Mesendoderm (in vitro differentiated cells): ENCODE results near the gene LRRC4B. TPM values are rescaled to one million over a fixed set of nuclear protein-coding genes. Genes with fewer than 3 reads are reported as not detected.
A peak's percentile ranks its signal among the peaks of the same experiment; 100 is the strongest.
"Not testable (repeated sequence)": the region's sequence is repeated elsewhere in the genome, so short reads cannot be mapped to it uniquely, and the experiment has no call there.

Experiments
- DNase-seq: peaks from one replicate; pipeline ENCODE4 v3.0.0; 2013
- H2AK5ac ChIP-seq: 2 replicates; pipeline ENCODE4 v1.6.1; 2013; ENCODE audit warnings: low read length, inconsistent platforms
- H2BK120ac ChIP-seq: 2 replicates; pipeline ENCODE4 v1.6.1; 2013; ENCODE audit warnings: low read depth, mild to moderate bottlenecking, low read length, moderate library complexity, mixed read lengths
- H2BK15ac ChIP-seq: replicated peaks from 2 replicates; pipeline ENCODE4 v1.6.1; 2013; ENCODE audit warnings: low read depth, mild to moderate bottlenecking, moderate library complexity
- H2BK5ac ChIP-seq: 2 replicates; pipeline ENCODE4 v1.6.1; 2013; ENCODE audit warnings: low read length, inconsistent platforms
- H3K18ac ChIP-seq: 2 replicates; pipeline ENCODE4 v1.6.1; 2013; ENCODE audit warnings: mild to moderate bottlenecking, low read length, mixed read lengths
- H3K23ac ChIP-seq: one replicate; pipeline ENCODE4 v1.6.1; 2013; ENCODE audit warnings: low read length
- H3K27ac ChIP-seq: 2 replicates; pipeline ENCODE4 v1.5.1; 2013; ENCODE audit warnings: low read depth, mild to moderate bottlenecking, inconsistent platforms, low read length, moderate library complexity
- H3K27me3 ChIP-seq: 2 replicates; pipeline ENCODE4 v1.6.1; 2013; ENCODE audit warnings: low read length, control low read depth, mild to moderate bottlenecking, inconsistent platforms; ENCODE audit not compliant: insufficient read depth, poor library complexity
- H3K36me3 ChIP-seq: 2 replicates; pipeline ENCODE4 v1.6.1; 2013; ENCODE audit warnings: low read length, inconsistent platforms; ENCODE audit not compliant: control insufficient read depth, insufficient read depth
- H3K4ac ChIP-seq: one replicate; pipeline ENCODE4 v1.6.1; 2013; ENCODE audit warnings: low read depth, mild to moderate bottlenecking, low read length, moderate library complexity
- H3K4me1 ChIP-seq: 2 replicates; pipeline ENCODE4 v1.6.1; 2013; ENCODE audit warnings: low read depth, low read length, inconsistent platforms; ENCODE audit not compliant: control insufficient read depth
- H3K4me2 ChIP-seq: 2 replicates; pipeline ENCODE4 v1.6.1; 2013; ENCODE audit warnings: low read length
- H3K4me3 ChIP-seq: 2 replicates; pipeline ENCODE4 v1.5.1; 2013; ENCODE audit warnings: mild to moderate bottlenecking, low read length
- H3K56ac ChIP-seq: one replicate; pipeline ENCODE4 v1.6.1; 2013; ENCODE audit warnings: low read length
- H3K79me1 ChIP-seq: 2 replicates; pipeline ENCODE4 v1.6.1; 2013; ENCODE audit warnings: low read length, inconsistent platforms
- H3K79me2 ChIP-seq: 2 replicates; pipeline ENCODE4 v1.6.1; 2013; ENCODE audit warnings: mild to moderate bottlenecking, low read length; ENCODE audit not compliant: control insufficient read depth, insufficient read depth
- H3K9ac ChIP-seq: 2 replicates; pipeline ENCODE4 v1.6.1; 2013; ENCODE audit warnings: low read length, inconsistent platforms
- H4K5ac ChIP-seq: one replicate; pipeline ENCODE4 v1.6.1; 2013; ENCODE audit warnings: low read length
- H4K8ac ChIP-seq: one replicate; pipeline ENCODE4 v1.6.1; 2013; ENCODE audit warnings: low read depth, mild to moderate bottlenecking, control low read depth, low read length, moderate library complexity
- WGBS: extraction: QIAGEN DNeasy Blood & Tissue Kit; methylation state at CpG from one replicate; pipeline ENCODE4 v1.1.7; 2013; ENCODE audit warnings: low lambda C conversion rate, missing lambda C conversion rate; ENCODE audit not compliant: insufficient coverage; ENCODE audit errors: extremely low coverage; 5-methylcytosine and 5-hydroxymethylcytosine counted together
- polyA plus RNA-seq, 2 experiments: library from polyadenylated mRNA; stranded (reverse); fragments of 200-250 nt; gene quantifications; one replicate each; pipeline ENCODE4 v1.2.3, GENCODE V29; 2013

LRRC4B gene, protein sequence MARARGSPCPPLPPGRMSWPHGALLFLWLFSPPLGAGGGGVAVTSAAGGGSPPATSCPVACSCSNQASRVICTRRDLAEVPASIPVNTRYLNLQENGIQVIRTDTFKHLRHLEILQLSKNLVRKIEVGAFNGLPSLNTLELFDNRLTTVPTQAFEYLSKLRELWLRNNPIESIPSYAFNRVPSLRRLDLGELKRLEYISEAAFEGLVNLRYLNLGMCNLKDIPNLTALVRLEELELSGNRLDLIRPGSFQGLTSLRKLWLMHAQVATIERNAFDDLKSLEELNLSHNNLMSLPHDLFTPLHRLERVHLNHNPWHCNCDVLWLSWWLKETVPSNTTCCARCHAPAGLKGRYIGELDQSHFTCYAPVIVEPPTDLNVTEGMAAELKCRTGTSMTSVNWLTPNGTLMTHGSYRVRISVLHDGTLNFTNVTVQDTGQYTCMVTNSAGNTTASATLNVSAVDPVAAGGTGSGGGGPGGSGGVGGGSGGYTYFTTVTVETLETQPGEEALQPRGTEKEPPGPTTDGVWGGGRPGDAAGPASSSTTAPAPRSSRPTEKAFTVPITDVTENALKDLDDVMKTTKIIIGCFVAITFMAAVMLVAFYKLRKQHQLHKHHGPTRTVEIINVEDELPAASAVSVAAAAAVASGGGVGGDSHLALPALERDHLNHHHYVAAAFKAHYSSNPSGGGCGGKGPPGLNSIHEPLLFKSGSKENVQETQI
- 0.31 TPM for polyA plus RNA-seq (2013, experiment 1 of 2)
- 0.24 TPM for polyA plus RNA-seq (2013, experiment 2 of 2)

DNA sequence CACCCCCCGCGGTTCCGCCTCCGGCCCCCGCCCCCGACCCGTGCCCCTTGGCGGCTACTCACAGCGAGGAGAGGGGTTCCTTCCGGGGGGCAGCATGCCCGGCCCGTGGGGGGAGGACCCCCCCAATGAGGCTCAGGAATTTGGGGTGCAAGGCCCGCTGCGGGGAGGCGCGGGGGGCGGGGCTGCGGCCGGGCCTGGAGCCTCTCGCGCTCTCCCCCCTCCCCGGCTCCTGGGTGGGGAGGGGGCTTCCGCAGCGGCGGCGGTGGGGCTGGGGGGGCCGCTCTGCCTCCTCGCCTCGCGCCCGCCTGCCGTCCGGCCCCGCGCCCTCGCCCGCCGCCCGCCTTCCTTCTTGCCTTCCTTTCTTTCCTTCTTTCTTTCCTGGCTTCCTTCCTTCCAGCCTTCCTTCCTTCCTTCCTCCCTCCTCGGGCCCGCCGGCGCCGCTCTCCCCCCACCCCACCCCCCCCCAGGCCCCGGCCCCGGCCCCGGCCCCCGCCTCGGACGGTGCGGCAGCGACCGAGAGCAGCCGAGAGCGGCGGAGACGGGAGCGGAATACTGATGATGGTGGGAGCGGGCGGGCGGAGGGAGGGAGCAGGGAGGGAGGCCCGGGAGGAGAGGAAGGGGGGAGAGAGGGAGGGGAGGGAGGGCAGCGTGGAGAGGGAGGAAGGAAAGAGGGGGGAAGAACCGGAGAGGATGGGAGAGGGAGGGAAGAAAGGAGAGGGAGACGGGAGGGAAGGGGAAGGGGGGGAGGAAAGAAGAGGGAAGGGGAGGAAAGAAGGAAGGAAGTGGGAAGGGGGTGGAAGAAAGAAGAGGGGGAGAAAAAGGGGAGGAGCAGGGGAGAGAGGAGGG, at the start of gene LRRC4B:
TSS of gene LRRC4B (minus strand) at position 554 of the 846 bp plus-strand sequence. CDS start 19,597 bp downstream, outside the sequence.
- H4K8ac ChIP-seq = no peak within 1 kb of the TSS
- no peak within 1 kb of the TSS for H3K4me3 ChIP-seq
- no peak within 1 kb of the TSS for H3K23ac ChIP-seq
- H3K79me2 ChIP-seq = no peaks in the 10 kb centered on the region
- peak; percentile 78 for DNase-seq
- no peaks in the 10 kb centered on the region for H3K79me1 ChIP-seq
- H3K27ac ChIP-seq = no peak within 1 kb of the TSS
- no CpG with 5 or more reads among the region's 65 CpGs for WGBS
- peak within 1 kb of the TSS; percentile 35 for H3K18ac ChIP-seq
- no peak within 1 kb of the TSS for H2AK5ac ChIP-seq
- H3K56ac ChIP-seq = peak within 1 kb of the TSS; percentile 25
- no peak within 1 kb of the TSS for H2BK15ac ChIP-seq
- no peak within 1 kb of the TSS for H2BK5ac ChIP-seq
- no peak within 1 kb of the TSS for H3K4ac ChIP-seq
- H4K5ac ChIP-seq = no peak within 1 kb of the TSS
- peaks cover 37% of the 10 kb centered on the region for H3K27me3 ChIP-seq
- H3K9ac ChIP-seq = no peak within 1 kb of the TSS
- H2BK120ac ChIP-seq = no peak within 1 kb of the TSS
- no peaks in the 10 kb centered on the region for H3K4me1 ChIP-seq
- H3K4me2 ChIP-seq = no peak within 1 kb of the TSS
- H3K36me3 ChIP-seq = no peaks in the 10 kb centered on the region

DNA sequence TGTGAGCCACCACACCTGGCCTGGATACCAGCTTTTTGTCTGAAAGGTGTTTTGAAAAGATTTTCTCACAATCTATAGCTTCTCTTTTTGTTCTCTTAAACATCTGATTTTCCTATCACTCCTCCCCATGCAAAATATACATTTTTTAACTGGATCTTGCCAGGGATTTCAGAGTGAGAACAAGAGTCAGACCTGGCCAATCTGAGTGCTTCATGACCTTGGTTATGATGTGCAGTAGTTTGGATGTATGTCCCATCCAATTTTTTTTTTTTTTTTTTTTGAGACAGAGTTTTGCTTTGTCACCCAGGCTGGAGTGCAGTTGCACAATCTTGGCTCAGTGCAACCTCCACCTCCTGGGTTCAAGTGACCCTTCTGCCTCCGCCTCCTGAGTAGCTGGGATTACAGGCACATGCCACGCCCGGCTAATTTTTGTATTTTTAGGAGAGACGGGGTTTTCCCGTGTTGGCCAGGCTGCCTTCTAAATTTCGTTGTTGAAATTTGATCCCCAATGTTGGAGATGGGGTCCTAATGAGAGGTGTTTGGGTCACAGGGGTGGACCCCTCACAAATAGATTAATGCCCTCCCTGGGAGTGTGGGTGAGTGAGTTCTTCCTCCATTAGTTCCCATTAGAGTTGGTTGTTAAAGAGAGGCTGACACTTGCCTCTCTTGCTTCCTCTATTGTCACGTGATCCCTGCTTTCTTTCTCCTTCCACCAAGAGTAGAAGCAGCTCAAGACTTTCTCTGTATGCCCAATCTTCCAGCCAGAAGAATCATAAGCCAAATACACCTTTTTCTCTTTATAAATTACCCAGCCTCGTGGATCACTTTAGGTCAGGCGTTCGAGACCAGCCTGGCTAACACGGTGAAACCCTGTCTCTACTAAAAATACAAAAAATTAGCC, 44.5 kb upstream of the LRRC4B start:
- H3K4me2 ChIP-seq, H3K18ac ChIP-seq, H3K9ac ChIP-seq, H3K4ac ChIP-seq, H3K4me1 ChIP-seq, H3K36me3 ChIP-seq, H4K5ac ChIP-seq, H2BK5ac ChIP-seq, H2AK5ac ChIP-seq, DNase-seq, H2BK15ac ChIP-seq, H3K56ac ChIP-seq, H2BK120ac ChIP-seq, H3K27me3 ChIP-seq, H3K79me1 ChIP-seq, H3K23ac ChIP-seq, H3K4me3 ChIP-seq, H3K79me2 ChIP-seq, H4K8ac ChIP-seq, H3K27ac ChIP-seq: not testable (repeated sequence)
- no CpG with 5 or more reads among the region's 11 CpGs for WGBS

DNA sequence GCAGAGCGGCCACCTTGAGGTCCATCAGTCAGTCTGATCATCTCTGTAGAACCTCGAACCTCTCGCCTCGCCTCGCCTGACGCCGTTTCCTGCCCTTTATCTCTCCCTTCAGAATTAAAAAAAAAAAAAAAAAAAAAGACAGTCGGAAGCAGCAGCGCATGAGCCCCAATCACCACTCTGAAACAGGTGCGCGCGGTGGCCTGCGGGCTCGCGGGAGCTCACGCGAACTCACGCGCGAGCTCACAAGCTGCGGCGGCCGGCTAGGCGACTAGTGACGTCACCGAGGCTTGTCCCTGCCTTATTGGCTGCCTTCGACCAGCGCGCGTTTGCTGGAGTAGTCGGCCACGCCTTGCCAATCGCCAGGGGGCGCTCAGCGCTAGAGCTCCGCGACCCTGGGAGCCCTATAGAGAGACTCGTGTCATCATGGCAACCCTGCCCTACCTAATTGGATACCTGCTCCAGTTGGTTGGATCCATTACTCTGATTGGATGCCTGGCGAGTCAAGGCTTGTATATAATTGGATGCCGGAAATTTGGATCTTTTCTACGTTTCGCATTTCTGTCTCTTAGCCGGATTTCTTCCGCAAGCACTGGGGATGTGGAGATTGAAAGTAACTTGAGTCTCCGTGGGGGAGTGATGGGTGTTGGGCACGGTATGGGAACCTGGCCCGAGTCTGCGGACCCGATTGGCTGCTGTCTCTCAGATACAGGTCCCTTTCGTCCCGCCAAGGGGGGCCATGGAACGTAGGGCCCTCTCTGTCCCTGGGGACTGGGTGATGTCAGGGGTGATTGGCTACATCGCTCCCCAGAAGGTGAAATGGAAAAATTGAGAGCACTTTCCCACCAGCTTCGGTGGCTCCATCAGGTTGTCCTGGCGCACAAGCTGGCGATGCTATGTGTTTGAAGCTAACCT, 39.9 kb upstream of the LRRC4B start:
- Histone ChIP-seq H3K27ac (no peak overlapping the region), H2AK5ac (no peak overlapping the region), H3K79me1 (no peaks in the 10 kb centered on the region), H2BK5ac (no peak overlapping the region), H3K4me1 (no peaks in the 10 kb centered on the region), H3K23ac (no peak overlapping the region), H2BK15ac (no peak overlapping the region), H4K5ac (no peak overlapping the region), H3K27me3 (no peaks in the 10 kb centered on the region), H3K9ac (no peak overlapping the region), H3K4me3 (no peak overlapping the region), H3K18ac (no peak overlapping the region), H2BK120ac (no peak overlapping the region), H3K56ac (no peak overlapping the region), H3K79me2 (no peaks in the 10 kb centered on the region), H4K8ac (no peak overlapping the region), H3K4me2 (peak overlapping the region; percentile 13), H3K36me3 (no peaks in the 10 kb centered on the region), H3K4ac (no peak overlapping the region)
- DNase-seq = peak; percentile 98
- WGBS = no CpG with 5 or more reads among the region's 56 CpGs

DNA sequence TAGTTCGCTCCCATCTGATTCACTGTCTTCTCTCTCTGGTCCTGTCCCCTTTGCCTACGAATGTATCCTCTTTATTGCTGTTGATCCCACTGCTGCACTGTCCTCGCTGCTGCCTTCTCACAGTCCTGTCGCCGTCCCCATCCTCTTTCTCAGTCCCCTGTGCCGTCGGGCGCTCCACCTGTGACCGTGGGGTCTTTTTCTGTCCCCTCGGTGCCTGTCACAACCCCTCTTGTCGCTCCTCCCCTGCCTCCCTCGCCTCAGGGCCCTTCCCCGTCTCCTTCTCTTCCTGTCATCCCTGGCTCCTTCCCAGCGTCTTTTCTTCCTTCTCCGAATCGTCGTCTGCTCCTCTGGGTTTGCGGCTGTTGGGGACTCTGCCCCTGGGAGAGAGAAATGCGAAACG, 39.2 kb upstream of the LRRC4B start:
- no peaks in the 10 kb centered on the region for H3K4me1 ChIP-seq
- H4K8ac ChIP-seq = no peak overlapping the region
- H2BK15ac ChIP-seq = no peak overlapping the region
- no peak overlapping the region for H3K9ac ChIP-seq
- no peaks in the 10 kb centered on the region for H3K27me3 ChIP-seq
- H3K4me3 ChIP-seq = no peak overlapping the region
- no peak overlapping the region for H2AK5ac ChIP-seq
- no peak overlapping the region for H3K27ac ChIP-seq
- DNase-seq = no peak
- H3K4me2 ChIP-seq = no peak overlapping the region
- H4K5ac ChIP-seq = no peak overlapping the region
- no peaks in the 10 kb centered on the region for H3K79me2 ChIP-seq
- WGBS = no CpG with 5 or more reads among the region's 20 CpGs
- H2BK120ac ChIP-seq = no peak overlapping the region
- no peak overlapping the region for H2BK5ac ChIP-seq
- no peak overlapping the region for H3K18ac ChIP-seq
- H3K4ac ChIP-seq = no peak overlapping the region
- no peak overlapping the region for H3K56ac ChIP-seq
- no peak overlapping the region for H3K23ac ChIP-seq
- H3K36me3 ChIP-seq = no peaks in the 10 kb centered on the region
- no peaks in the 10 kb centered on the region for H3K79me1 ChIP-seq
